HEK293 (cell line): Measurements from ENCODE around the gene STARD13.

Source experiments
- CTCF ChIP-seq: fragments of 450-650 bp; formaldehyde crosslinking; IDR thresholded peaks from 2 replicates; pipeline ENCODE4 v1.5.1; 2016; ENCODE audit warnings: missing biosample characterization, missing genetic modification characterization
- PRDM4 ChIP-seq: fragments of 450-650 bp; formaldehyde crosslinking; IDR thresholded peaks from 2 replicates; pipeline ENCODE4 v1.5.1; 2017; ENCODE audit warnings: missing biosample characterization, missing genetic modification characterization
- ZNF138 ChIP-seq: fragments of 450-650 bp; formaldehyde crosslinking; IDR thresholded peaks from 2 replicates; pipeline ENCODE4 v1.5.1; 2016; ENCODE audit warnings: missing biosample characterization, missing genetic modification characterization, borderline replicate concordance
- ZNF302 ChIP-seq: fragments of 450-650 bp; formaldehyde crosslinking; IDR thresholded peaks from 2 replicates; pipeline ENCODE4 v1.5.1; 2016; ENCODE audit warnings: missing biosample characterization, missing genetic modification characterization, low read depth
- ZNF350 ChIP-seq: fragments of 450-650 bp; formaldehyde crosslinking; IDR thresholded peaks from 2 replicates; pipeline ENCODE4 v1.5.0; 2017; ENCODE audit warnings: missing biosample characterization, mild to moderate bottlenecking, missing genetic modification characterization
- ZNF501 ChIP-seq: fragments of 450-650 bp; formaldehyde crosslinking; IDR thresholded peaks from 2 replicates; pipeline ENCODE4 v1.5.1; 2016; ENCODE audit warnings: missing biosample characterization, missing genetic modification characterization
- ZNF580 ChIP-seq: fragments of 450-650 bp; formaldehyde crosslinking; IDR thresholded peaks from 2 replicates; pipeline ENCODE4 v1.5.1; 2016; ENCODE audit warnings: missing biosample characterization, missing genetic modification characterization
- ZNF626 ChIP-seq: fragments of 450-650 bp; sonication (Bioruptor Pico); formaldehyde crosslinking; IDR thresholded peaks from 2 replicates; pipeline ENCODE4 v1.5.1; 2018; ENCODE audit warnings: missing biosample characterization, missing genetic modification characterization, inconsistent platforms

- no peak for TF ChIP-seq CTCF (tag by site-specific recombination)
- TF ChIP-seq ZNF580 (tag by site-specific recombination), result no peak
- TF ChIP-seq ZNF302 (tag by site-specific recombination), result no peak
- TF ChIP-seq ZNF350 (tag by site-specific recombination), result no peak
- TF ChIP-seq ZNF138 (tag by site-specific recombination), result no peak
- no peak for TF ChIP-seq PRDM4 (tag by site-specific recombination)
- no peak for TF ChIP-seq ZNF501 (tag by site-specific recombination)
- TF ChIP-seq ZNF626 (tag by site-specific recombination), result no peak
Observed at GRCh38 chr13:33277946-33278345, 7.6 kb downstream of the STARD13 start.
